Fibroblast of lung (primary cell): ENCODE data around the gene SMARCD1. TPM values are rescaled to one million over a fixed set of nuclear protein-coding genes. Genes with fewer than 3 reads are reported as not detected.
A peak's percentile ranks its signal among the peaks of the same experiment; 100 is the strongest.

Source experiments
- DNase-seq, 2 donors: peaks; one replicate each; pipeline versions ENCODE4 v3.0.0 to v3.0.0-alpha.2; 2010; ENCODE audit warnings: low read depth in 2 of 2
- H2AFZ ChIP-seq: 2 replicates; pipeline ENCODE4 v1.5.1; 2012; ENCODE audit warnings: low read length, control low read depth, inconsistent platforms
- H3K27ac ChIP-seq: 2 replicates; pipeline ENCODE4 v1.5.1; 2011; ENCODE audit warnings: low read length, control low read depth; ENCODE audit not compliant: insufficient read depth
- H3K27me3 ChIP-seq: 2 replicates; pipeline ENCODE4 v1.5.1; 2011; ENCODE audit warnings: mild to moderate bottlenecking, low read length; ENCODE audit not compliant: control insufficient read depth, insufficient read depth
- H3K36me3 ChIP-seq: 2 replicates; pipeline ENCODE4 v1.5.1; 2011; ENCODE audit warnings: low read length; ENCODE audit not compliant: control insufficient read depth, insufficient read depth
- H3K4me1 ChIP-seq: 2 replicates; pipeline ENCODE4 v1.5.1; 2011; ENCODE audit warnings: low read length; ENCODE audit not compliant: control insufficient read depth, insufficient read depth; ENCODE audit errors: extremely low read depth
- H3K4me2 ChIP-seq: 2 replicates; pipeline ENCODE4 v1.5.1; 2011; ENCODE audit warnings: low read length, control low read depth; ENCODE audit not compliant: insufficient read depth; ENCODE audit errors: extremely low read depth
- H3K4me3 ChIP-seq, 4 experiments: fragments of 200-600 bp in 1 of 4; sonication (generic) in 1 of 4; replicated peaks in 1 of 4; 2 replicates each; pipeline ENCODE4 v1.5.1; 2011 to 2016; ENCODE audit warnings: low read length in 4 of 4, low read depth in 3 of 4, mild to moderate bottlenecking in 3 of 4, control low read depth in 2 of 4, inconsistent platforms in 1 of 4, mixed read lengths in 1 of 4; ENCODE audit not compliant: insufficient read depth in 1 of 4; ENCODE audit errors: control extremely low read depth in 1 of 4
- H3K79me2 ChIP-seq: 2 replicates; pipeline ENCODE4 v1.5.1; 2012; ENCODE audit warnings: mild to moderate bottlenecking, low read length, inconsistent platforms; ENCODE audit not compliant: control insufficient read depth, insufficient read depth
- H3K9ac ChIP-seq: 2 replicates; pipeline ENCODE4 v1.5.1; 2011; ENCODE audit warnings: mild to moderate bottlenecking, low read length, control low read depth; ENCODE audit not compliant: insufficient read depth
- H3K9me3 ChIP-seq: 2 replicates; pipeline ENCODE4 v1.5.1; 2012; ENCODE audit warnings: low read depth, low read length; ENCODE audit not compliant: control insufficient read depth, insufficient read depth
- H4K20me1 ChIP-seq: 2 replicates; pipeline ENCODE4 v1.5.1; 2011; ENCODE audit warnings: low read length; ENCODE audit not compliant: control insufficient read depth, insufficient read depth; ENCODE audit errors: extremely low read depth
- CTCF ChIP-seq, 2 donors: IDR thresholded peaks in 1 of 2; conservative IDR thresholded peaks in 1 of 2; 1 replicate in 1 of 2; 2 replicates in 1 of 2; pipeline ENCODE4 v1.5.1; 2011 to 2012; ENCODE audit warnings: low read length in 2 of 2, control low read depth in 1 of 2, inconsistent platforms in 1 of 2, low read depth in 1 of 2, mild to moderate bottlenecking in 1 of 2
- EZH2 ChIP-seq: IDR thresholded peaks from 2 replicates; pipeline ENCODE4 v1.5.1; 2012; ENCODE audit warnings: low read length, control low read depth, mild to moderate bottlenecking; ENCODE audit errors: missing control alignments
- polyA minus RNA-seq: library from RNA; depleted of rRNA, polyadenylated mRNA; stranded (reverse); fragments of >200 nt; gene quantifications from 2 replicates; pipeline ENCODE4 v1.2.3, GENCODE V29; 2011; ENCODE audit warnings: low replicate concordance
- polyA plus RNA-seq, 2 donors: library from polyadenylated mRNA; depleted of rRNA in 1 of 2; stranded (reverse) in 1 of 2; unstranded in 1 of 2; fragments of >200 nt; gene quantifications; 2 replicates each; pipeline ENCODE4 v1.2.1, GENCODE V29; 2011 to 2012; ENCODE audit warnings: missing spikeins in 1 of 2
- total RNA-seq: library from RNA; depleted of rRNA; stranded (reverse); fragments of >200 nt; gene quantifications from 2 replicates; pipeline ENCODE4 v1.2.1, GENCODE V29; 2014

SMARCD1 gene
- total RNA-seq (22.9 and 34.3 TPM in 2 replicates), polyA plus RNA-seq (30.5 and 45.0 TPM in 2 replicates), polyA minus RNA-seq (42.1 and 88.6 TPM in 2 replicates)
- 23.3 and 31.5 TPM in 2 replicates for polyA plus RNA-seq (2012)

- TF ChIP-seq EZH2 = no peak
- peak; percentile 55 to 57 for TF ChIP-seq CTCF (conservative IDR thresholded peaks at IDR 0.05 in 1 of 2, IDR thresholded peaks at IDR 0.05 in 1 of 2; ENCODE audit: low read depth in 1 of 2, low read length in 2 of 2)
- H3K9me3 ChIP-seq = no peaks in the 10 kb centered on the region
Observed at GRCh38 chr12:50084775-50085614, at the start of gene SMARCD1. Gene SMARCD1, plus strand, starts transcription at chr12:50085342. Its CDS starts 28 bp downstream, at chr12:50085370.

GRCh38 chr12:50038336-50038735 lies 46.8 kb upstream of the SMARCD1 start:
- TF ChIP-seq CTCF (conservative IDR thresholded peaks at IDR 0.05 in 1 of 2, IDR thresholded peaks at IDR 0.05 in 1 of 2; ENCODE audit: low read depth in 1 of 2, low read length in 2 of 2) = no peak
- no peak for TF ChIP-seq EZH2
- no peak for DNase-seq
- no peaks in the 10 kb centered on the region for H3K79me2 ChIP-seq
- H3K4me3 ChIP-seq = no peak overlapping the region
- H3K9ac ChIP-seq = no peak overlapping the region
- no peaks in the 10 kb centered on the region for H3K9me3 ChIP-seq
- no peaks in the 10 kb centered on the region for H4K20me1 ChIP-seq
- no peaks in the 10 kb centered on the region for H3K36me3 ChIP-seq
- no peak overlapping the region for H2AFZ ChIP-seq
- H3K27me3 ChIP-seq = peaks cover 3% of the 10 kb centered on the region
- H3K4me2 ChIP-seq = no peak overlapping the region
- no peaks in the 10 kb centered on the region for H3K4me1 ChIP-seq
- H3K27ac ChIP-seq = no peak overlapping the region

More at GRCh38 chr12:50084775-50085614, at the start of gene SMARCD1:
- H3K4me2 ChIP-seq = peak within 1 kb of the TSS; percentile 90
- H3K4me1 ChIP-seq = peaks cover 6% of the 10 kb centered on the region
- H3K36me3 ChIP-seq = peaks cover 9% of the 10 kb centered on the region
- H3K27ac ChIP-seq = peak within 1 kb of the TSS; percentile 87
- H4K20me1 ChIP-seq = no peaks in the 10 kb centered on the region
- H3K4me3 ChIP-seq = peak within 1 kb of the TSS; percentile 70 to 100 (median 96)
- H3K27me3 ChIP-seq = no peaks in the 10 kb centered on the region
- peak within 1 kb of the TSS; percentile 80 for H3K9ac ChIP-seq
- peak; percentile 91 to 93 for DNase-seq
- peaks cover 10% of the 10 kb centered on the region for H3K79me2 ChIP-seq
- peak within 1 kb of the TSS; percentile 94 for H2AFZ ChIP-seq

- no peaks in the 10 kb centered on the region for H3K79me2 ChIP-seq
- no peak overlapping the region for H3K4me2 ChIP-seq
- no peaks in the 10 kb centered on the region for H4K20me1 ChIP-seq
- TF ChIP-seq EZH2 (no peak), CTCF (conservative IDR thresholded peaks at IDR 0.05 in 1 of 2, IDR thresholded peaks at IDR 0.05 in 1 of 2; ENCODE audit: low read depth in 1 of 2, low read length in 2 of 2) (peak; percentile 71 to 90)
- H3K4me3 ChIP-seq = no peak overlapping the region
- no peak overlapping the region for H3K27ac ChIP-seq
- peak; percentile 74 to 75 for DNase-seq
- no peaks in the 10 kb centered on the region for H3K9me3 ChIP-seq
- H3K4me1 ChIP-seq = no peaks in the 10 kb centered on the region
- no peak overlapping the region for H2AFZ ChIP-seq
- no peak overlapping the region for H3K9ac ChIP-seq
- no peaks in the 10 kb centered on the region for H3K36me3 ChIP-seq
- H3K27me3 ChIP-seq = peaks cover 3% of the 10 kb centered on the region
Observed at GRCh38 chr12:50039151-50039835, 45.8 kb upstream of the SMARCD1 start.
